B cell (primary cell): Measurements from ENCODE around the gene EFCC1.

ENCODE experiments used
- EZH2 ChIP-seq: IDR thresholded peaks from 2 replicates; pipeline ENCODE4 v1.6.1; 2012; ENCODE audit warnings: borderline replicate concordance, low read depth, mild to moderate bottlenecking, moderate library complexity, low read length; ENCODE audit not compliant: insufficient read depth, poor library complexity, severe bottlenecking
- TF ChIP-seq, protein P1 (sequence below): fragments of 200-600 bp; IDR thresholded peaks from one replicate; pipeline ENCODE4 v1.8.0; 2022; ENCODE audit warnings: antibody characterized with exemption, mild to moderate bottlenecking

DNA sequence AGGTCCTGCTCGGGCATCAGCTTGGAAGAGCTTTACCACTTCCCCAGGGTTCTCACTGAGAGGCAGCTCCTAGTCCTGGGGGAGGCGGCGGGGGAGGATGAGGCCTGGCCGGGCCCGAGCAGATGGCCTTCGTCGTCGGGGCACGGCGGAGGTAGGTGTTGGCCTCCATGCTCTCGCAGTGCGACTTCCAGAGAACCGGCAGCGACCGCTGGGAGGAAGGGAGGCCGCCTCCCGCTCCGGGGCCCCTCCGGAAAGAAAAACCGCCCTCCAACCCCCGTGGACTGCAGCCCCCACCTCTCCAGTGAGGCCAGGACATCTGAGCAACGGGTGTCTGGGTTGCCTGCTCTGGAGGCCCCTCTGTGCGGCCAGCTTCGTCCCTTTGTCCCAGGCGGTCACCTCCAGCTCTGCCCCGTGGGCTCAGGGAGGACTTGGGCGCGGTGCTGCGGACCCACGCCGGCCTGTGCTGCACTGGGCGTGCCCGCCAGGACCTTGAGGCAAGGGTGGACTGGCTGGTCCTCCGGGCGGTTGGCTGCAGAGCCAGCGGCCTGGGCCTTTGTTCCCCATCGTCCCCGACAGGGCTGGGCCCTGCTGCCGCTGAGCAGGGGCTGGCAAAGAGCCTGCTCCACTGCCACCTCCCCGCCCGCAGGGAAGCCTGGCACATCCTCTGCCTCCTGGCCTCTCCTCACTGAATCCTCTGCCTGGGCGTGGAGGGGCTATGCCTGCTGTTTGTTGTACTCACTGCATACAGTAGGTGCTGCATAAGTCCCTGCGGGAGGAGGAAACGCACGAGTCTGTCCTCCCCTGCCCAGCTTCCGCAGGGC lies 45.8 kb downstream of the EFCC1 start:
- TF ChIP-seq, protein P1, sequence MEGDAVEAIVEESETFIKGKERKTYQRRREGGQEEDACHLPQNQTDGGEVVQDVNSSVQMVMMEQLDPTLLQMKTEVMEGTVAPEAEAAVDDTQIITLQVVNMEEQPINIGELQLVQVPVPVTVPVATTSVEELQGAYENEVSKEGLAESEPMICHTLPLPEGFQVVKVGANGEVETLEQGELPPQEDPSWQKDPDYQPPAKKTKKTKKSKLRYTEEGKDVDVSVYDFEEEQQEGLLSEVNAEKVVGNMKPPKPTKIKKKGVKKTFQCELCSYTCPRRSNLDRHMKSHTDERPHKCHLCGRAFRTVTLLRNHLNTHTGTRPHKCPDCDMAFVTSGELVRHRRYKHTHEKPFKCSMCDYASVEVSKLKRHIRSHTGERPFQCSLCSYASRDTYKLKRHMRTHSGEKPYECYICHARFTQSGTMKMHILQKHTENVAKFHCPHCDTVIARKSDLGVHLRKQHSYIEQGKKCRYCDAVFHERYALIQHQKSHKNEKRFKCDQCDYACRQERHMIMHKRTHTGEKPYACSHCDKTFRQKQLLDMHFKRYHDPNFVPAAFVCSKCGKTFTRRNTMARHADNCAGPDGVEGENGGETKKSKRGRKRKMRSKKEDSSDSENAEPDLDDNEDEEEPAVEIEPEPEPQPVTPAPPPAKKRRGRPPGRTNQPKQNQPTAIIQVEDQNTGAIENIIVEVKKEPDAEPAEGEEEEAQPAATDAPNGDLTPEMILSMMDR: no peak
- no peak for TF ChIP-seq EZH2
